Measurements from ENCODE around the gene ZNF680.

- TF ChIP-seq POLR2AphosphoS5 (IDR thresholded peaks at IDR 0.05; ENCODE audit: borderline replicate concordance, low read depth, low read length) (no peak), EZH2 (IDR thresholded peaks at IDR 0.05) (no peak)
These were observed 11.7 kb upstream of the ZNF680 start for GRCh38 chr7:64574540-64575099.
